Subcutaneous abdominal adipose tissue (tissue), 5 donors: ENCODE measurements around the gene LAMC3.

Source experiments
- H3K27ac ChIP-seq: one replicate; pipeline ENCODE4 v1.7.0; 2013; ENCODE audit warnings: low read depth, mild to moderate bottlenecking, inconsistent platforms, low read length, moderate library complexity
- H3K27me3 ChIP-seq, 5 donors: one replicate each; pipeline ENCODE4 v1.7.0; 2013; ENCODE audit warnings: low read length in 5 of 5, inconsistent platforms in 1 of 5; ENCODE audit not compliant: control insufficient read depth in 5 of 5, insufficient read depth in 4 of 5
- H3K36me3 ChIP-seq, 5 donors: one replicate each; pipeline ENCODE4 v1.7.0; 2013; ENCODE audit warnings: low read length in 5 of 5; ENCODE audit not compliant: control insufficient read depth in 5 of 5, insufficient read depth in 5 of 5
- H3K4me1 ChIP-seq, 5 donors: one replicate each; pipeline ENCODE4 v1.7.0; 2013; ENCODE audit warnings: low read length in 5 of 5, mild to moderate bottlenecking in 3 of 5, moderate library complexity in 1 of 5; ENCODE audit not compliant: control insufficient read depth in 5 of 5, insufficient read depth in 5 of 5
- H3K4me3 ChIP-seq, 5 donors: one replicate each; pipeline ENCODE4 v1.7.0; 2013; ENCODE audit warnings: low read length in 5 of 5, low read depth in 1 of 5
- H3K9ac ChIP-seq, 5 donors: one replicate each; pipeline ENCODE4 v1.7.0; 2013; ENCODE audit warnings: low read length in 5 of 5, mild to moderate bottlenecking in 4 of 5, moderate library complexity in 3 of 5
- H3K9me3 ChIP-seq, 5 donors: one replicate each; pipeline ENCODE4 v1.7.0; 2013; ENCODE audit warnings: low read length in 5 of 5; ENCODE audit not compliant: control insufficient read depth in 5 of 5
- donor health status: healthy.
- donor health status: healthy.
- donor health status: healthy.
- donor health status: healthy.
- donor health status: healthy.

The LAMC3 gene

GRCh38 chr9:130990978-130991777 is 17.8 kb upstream of the LAMC3 start:
- H3K4me3 ChIP-seq: no peak overlapping the region
- peaks cover 6 to 59% (median 45%) of the 10 kb centered on the region in 5 donors for H3K27me3 ChIP-seq
- peaks cover 0 to 7% (median 0%) of the 10 kb centered on the region in 5 donors for H3K4me1 ChIP-seq
- no peak overlapping the region for H3K9ac ChIP-seq
- H3K36me3 ChIP-seq: no peaks in the 10 kb centered on the region
- H3K27ac ChIP-seq: no peak overlapping the region
- peaks cover 0 to 3% (median 0%) of the 10 kb centered on the region in 5 donors for H3K9me3 ChIP-seq

GRCh38 chr9:130991778-130992681 is 16.9 kb upstream of the LAMC3 start:
- peaks cover 6 to 53% (median 40%) of the 10 kb centered on the region in 5 donors for H3K27me3 ChIP-seq

GRCh38 chr9:130992682-130993032 is 16.3 kb upstream of the LAMC3 start:
- H3K27ac ChIP-seq: no peak overlapping the region
- no peak overlapping the region for H3K4me3 ChIP-seq
- no peaks in the 10 kb centered on the region for H3K36me3 ChIP-seq
- H3K27me3 ChIP-seq: peaks cover 6 to 54% (median 39%) of the 10 kb centered on the region in 5 donors
- no peak overlapping the region for H3K9ac ChIP-seq
- H3K9me3 ChIP-seq: peaks cover 0 to 3% (median 0%) of the 10 kb centered on the region in 5 donors
- peaks cover 0 to 7% (median 0%) of the 10 kb centered on the region in 5 donors for H3K4me1 ChIP-seq

More at GRCh38 chr9:130991778-130992681, 16.9 kb upstream of the LAMC3 start:
- H3K27ac ChIP-seq: no peak overlapping the region
- H3K9me3 ChIP-seq: peaks cover 0 to 3% (median 0%) of the 10 kb centered on the region in 5 donors
- H3K36me3 ChIP-seq: no peaks in the 10 kb centered on the region
- H3K4me3 ChIP-seq: no peak overlapping the region
- H3K9ac ChIP-seq: no peak overlapping the region
- peaks cover 0 to 7% (median 0%) of the 10 kb centered on the region in 5 donors for H3K4me1 ChIP-seq

- Histone ChIP-seq H3K27me3 (peaks cover 6 to 62% (median 41%) of the 10 kb centered on the region in 5 donors), H3K4me1 (peaks cover 0 to 7% (median 4%) of the 10 kb centered on the region in 5 donors)
These were observed 15.5 kb upstream of the LAMC3 start for GRCh38 chr9:130993303-130994030.

GRCh38 chr9:130994135-130995085 is 14.6 kb upstream of the LAMC3 start:
- no peaks in the 10 kb centered on the region for H3K9me3 ChIP-seq
- no peaks in the 10 kb centered on the region for H3K36me3 ChIP-seq
- H3K4me1 ChIP-seq: peaks cover 0 to 7% (median 6%) of the 10 kb centered on the region in 5 donors
- no peak overlapping the region for H3K4me3 ChIP-seq
- peaks cover 9 to 67% (median 47%) of the 10 kb centered on the region in 5 donors for H3K27me3 ChIP-seq
- H3K27ac ChIP-seq: no peak overlapping the region
- no peak overlapping the region for H3K9ac ChIP-seq

More at GRCh38 chr9:130993303-130994030, 15.5 kb upstream of the LAMC3 start:
- Histone ChIP-seq H3K36me3 (no peaks in the 10 kb centered on the region), H3K27ac (no peak overlapping the region), H3K9ac (no peak overlapping the region), H3K9me3 (no peaks in the 10 kb centered on the region), H3K4me3 (no peak overlapping the region)

- no peaks in the 10 kb centered on the region for H3K9me3 ChIP-seq
These were observed 13.6 kb upstream of the LAMC3 start for GRCh38 chr9:130995086-130996011.

GRCh38 chr9:130996205-130996604 is 12.8 kb upstream of the LAMC3 start:
- H3K9me3 ChIP-seq: no peaks in the 10 kb centered on the region
- H3K27ac ChIP-seq: no peak overlapping the region
- H3K9ac ChIP-seq: no peak overlapping the region
- peaks cover 9 to 65% (median 42%) of the 10 kb centered on the region in 5 donors for H3K27me3 ChIP-seq
- no peak overlapping the region for H3K4me3 ChIP-seq
- H3K36me3 ChIP-seq: no peaks in the 10 kb centered on the region
- peaks cover 0 to 7% (median 6%) of the 10 kb centered on the region in 5 donors for H3K4me1 ChIP-seq

More at GRCh38 chr9:130995086-130996011, 13.6 kb upstream of the LAMC3 start:
- Histone ChIP-seq H3K9ac (no peak overlapping the region), H3K4me3 (no peak overlapping the region), H3K4me1 (peaks cover 0 to 7% (median 6%) of the 10 kb centered on the region in 5 donors), H3K36me3 (no peaks in the 10 kb centered on the region), H3K27me3 (peaks cover 9 to 66% (median 44%) of the 10 kb centered on the region in 5 donors), H3K27ac (no peak overlapping the region)

- no peak overlapping the region for H3K4me3 ChIP-seq
- H3K9me3 ChIP-seq: no peaks in the 10 kb centered on the region
- no peak overlapping the region for H3K9ac ChIP-seq
- H3K27me3 ChIP-seq: peaks cover 9 to 66% (median 44%) of the 10 kb centered on the region in 5 donors
- no peak overlapping the region for H3K27ac ChIP-seq
- peaks cover 0 to 7% (median 6%) of the 10 kb centered on the region in 5 donors for H3K4me1 ChIP-seq
- H3K36me3 ChIP-seq: no peaks in the 10 kb centered on the region
These were observed 12.1 kb upstream of the LAMC3 start for GRCh38 chr9:130996676-130997394.
